Smooth muscle cell (in vitro differentiated cells): ENCODE data around the gene LRRC28. TPM values are rescaled to one million over a fixed set of nuclear protein-coding genes. Genes with fewer than 3 reads are reported as not detected.
A peak's percentile ranks its signal among the peaks of the same experiment; 100 is the strongest.

Experiments
- DNase-seq: peaks from one replicate; lab custom pipeline; 2025; ENCODE audit not compliant: unreplicated experiment; lab: John Stamatoyannopoulos, UW
- H2AFZ ChIP-seq: fragments of 200-600 bp; sonication (generic); 2 replicates; pipeline ENCODE4 v1.6.0; 2016; ENCODE audit warnings: antibody characterized with exemption, low read depth, mild to moderate bottlenecking
- H3F3A ChIP-seq: fragments of 200-600 bp; sonication (generic); 2 replicates; pipeline ENCODE4 v1.6.0; 2017; ENCODE audit warnings: antibody characterized with exemption, low read depth
- H3K27ac ChIP-seq: fragments of 200-600 bp; sonication (generic); 2 replicates; pipeline ENCODE4 v1.5.1; 2016; ENCODE audit warnings: low read depth, mild to moderate bottlenecking
- H3K27me3 ChIP-seq: fragments of 200-600 bp; sonication (generic); 2 replicates; pipeline ENCODE4 v1.6.1; 2016; ENCODE audit warnings: low read depth, mild to moderate bottlenecking
- H3K36me3 ChIP-seq: fragments of 200-600 bp; sonication (generic); 2 replicates; pipeline ENCODE4 v1.5.1; 2016; ENCODE audit warnings: low read depth
- H3K4me1 ChIP-seq: fragments of 200-600 bp; sonication (generic); 2 replicates; pipeline ENCODE4 v1.5.1; 2016; ENCODE audit warnings: low read depth
- H3K4me2 ChIP-seq: fragments of 200-600 bp; sonication (generic); 2 replicates; pipeline ENCODE4 v1.6.0; 2016; ENCODE audit warnings: mild to moderate bottlenecking
- H3K4me3 ChIP-seq: fragments of 200-600 bp; sonication (generic); 2 replicates; pipeline ENCODE4 v1.5.1; 2016; ENCODE audit warnings: mild to moderate bottlenecking
- H3K79me2 ChIP-seq: fragments of 200-600 bp; sonication (generic); 2 replicates; pipeline ENCODE4 v1.6.0; 2016; ENCODE audit warnings: low read depth, mild to moderate bottlenecking
- H3K9ac ChIP-seq: fragments of 200-600 bp; sonication (generic); 2 replicates; pipeline ENCODE4 v1.6.0; 2016; ENCODE audit warnings: low read depth
- H3K9me3 ChIP-seq: fragments of 200-600 bp; sonication (generic); replicated peaks from 2 replicates; pipeline ENCODE4 v1.5.1; 2016; ENCODE audit warnings: low read depth
- H4K20me1 ChIP-seq: fragments of 200-600 bp; sonication (generic); 2 replicates; pipeline ENCODE4 v1.6.0; 2016; ENCODE audit warnings: low read depth
- CTCF ChIP-seq: fragments of 200-600 bp; sonication (generic); IDR thresholded peaks from 2 replicates; pipeline ENCODE4 v1.5.1; 2017; ENCODE audit warnings: borderline replicate concordance, mild to moderate bottlenecking, antibody characterized with exemption; ENCODE audit not compliant: insufficient read depth, poor library complexity, severe bottlenecking
- WGBS: methylation state at CpG from one replicate; pipeline ENCODE4 v1.1.7; 2016; ENCODE audit warnings: low lambda C conversion rate; 5-methylcytosine and 5-hydroxymethylcytosine counted together
- polyA plus RNA-seq: library from polyadenylated mRNA; unstranded; fragments of >200 nt; fragmentation: Nextera tagmentation; extraction: Ambion mirVana; gene quantifications from 2 replicates; pipeline ENCODE4 v1.2.1, GENCODE V29; 2016
- total RNA-seq: library from RNA; depleted of rRNA; stranded (reverse); fragments of >200 nt; gene quantifications from 2 replicates; pipeline ENCODE4 v1.2.3, GENCODE V29; 2014

LRRC28 gene
- total and polyA plus RNA-seq, 2 experiments from 2014 or later, result 26.5 to 28.8 TPM

DNA sequence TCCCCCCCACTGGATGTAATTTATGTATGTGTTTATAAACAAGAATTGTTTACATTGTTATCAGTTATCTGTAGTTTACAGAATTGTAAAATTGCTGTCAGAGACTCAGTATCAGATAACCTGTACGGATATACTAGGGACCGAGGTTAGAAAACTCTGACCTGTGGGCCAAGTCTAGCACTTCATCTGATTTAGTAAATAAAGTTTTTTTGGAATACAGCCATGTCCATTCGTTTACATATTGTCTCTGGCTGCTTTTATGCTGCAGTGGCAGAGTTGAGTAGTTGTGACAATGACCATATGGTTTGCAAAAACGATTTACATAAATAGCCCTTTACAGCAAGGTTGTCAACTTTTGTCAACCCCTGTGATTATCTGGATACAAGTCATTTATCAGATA lies 52.6 kb downstream of the LRRC28 start:
- Histone ChIP-seq H3K9me3 (no peaks in the 10 kb centered on the region), H3K27me3 (no peaks in the 10 kb centered on the region), H3K79me2 (no peaks in the 10 kb centered on the region), H3K4me3 (no peak overlapping the region), H3K27ac (no peak overlapping the region), H3F3A (peaks cover 16% of the 10 kb centered on the region), H3K4me2 (no peak overlapping the region), H3K36me3 (no peaks in the 10 kb centered on the region), H3K9ac (no peak overlapping the region), H4K20me1 (no peaks in the 10 kb centered on the region), H3K4me1 (peaks cover 29% of the 10 kb centered on the region), H2AFZ (no peak overlapping the region)
- DNase-seq, result no peak
- no peak for TF ChIP-seq CTCF
- 66% methylated on average over 4 of the region's 4 CpGs for WGBS

DNA sequence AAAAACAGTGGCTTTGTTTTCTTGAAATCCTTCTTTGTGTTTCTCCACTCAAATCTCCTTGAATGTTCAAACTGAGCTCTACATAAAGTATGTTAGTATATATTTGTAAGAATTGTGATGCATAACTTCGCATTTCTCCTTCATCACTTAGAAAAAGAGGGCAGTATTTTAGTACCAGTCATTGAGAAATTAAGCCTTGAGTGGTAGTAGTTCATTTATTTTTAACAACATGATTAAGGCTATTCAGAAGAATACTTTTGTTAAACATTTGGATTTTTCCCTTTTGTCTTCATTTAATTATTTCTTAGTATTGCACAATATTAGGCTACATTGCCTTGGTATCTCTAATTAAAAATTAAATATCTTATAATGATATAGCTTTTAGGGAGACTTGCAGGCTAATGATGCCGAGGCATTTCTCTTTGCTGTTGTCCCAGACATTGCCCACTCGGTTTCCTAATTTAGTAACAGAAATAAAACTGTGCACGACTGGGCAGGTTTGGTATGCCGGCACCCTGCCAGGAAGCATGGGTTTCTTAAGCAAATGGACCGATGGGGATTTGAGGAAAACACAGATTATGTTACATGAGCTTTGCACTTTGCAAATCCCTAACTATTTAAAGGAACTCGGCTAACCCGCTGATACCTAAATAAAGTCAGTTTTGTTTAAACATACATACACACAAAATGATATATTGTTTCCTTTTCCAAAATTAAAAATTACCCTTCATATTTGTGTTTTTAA lies 54.7 kb downstream of the LRRC28 start:
- no peaks in the 10 kb centered on the region for H3K27me3 ChIP-seq
- H3K27ac ChIP-seq, result peak overlapping the region; percentile 48
- no peaks in the 10 kb centered on the region for H3K79me2 ChIP-seq
- H4K20me1 ChIP-seq, result no peaks in the 10 kb centered on the region
- no peak overlapping the region for H2AFZ ChIP-seq
- no peaks in the 10 kb centered on the region for H3K36me3 ChIP-seq
- no peak for DNase-seq
- TF ChIP-seq CTCF, result no peak
- peak overlapping the region; percentile 52 for H3K4me2 ChIP-seq
- H3K4me3 ChIP-seq, result peak overlapping the region; percentile 27
- H3K9ac ChIP-seq, result no peak overlapping the region
- WGBS, result 23% methylated on average over 8 of the region's 8 CpGs
- H3K4me1 ChIP-seq, result peaks cover 29% of the 10 kb centered on the region
- H3F3A ChIP-seq, result peaks cover 18% of the 10 kb centered on the region
- H3K9me3 ChIP-seq, result no peaks in the 10 kb centered on the region

DNA sequence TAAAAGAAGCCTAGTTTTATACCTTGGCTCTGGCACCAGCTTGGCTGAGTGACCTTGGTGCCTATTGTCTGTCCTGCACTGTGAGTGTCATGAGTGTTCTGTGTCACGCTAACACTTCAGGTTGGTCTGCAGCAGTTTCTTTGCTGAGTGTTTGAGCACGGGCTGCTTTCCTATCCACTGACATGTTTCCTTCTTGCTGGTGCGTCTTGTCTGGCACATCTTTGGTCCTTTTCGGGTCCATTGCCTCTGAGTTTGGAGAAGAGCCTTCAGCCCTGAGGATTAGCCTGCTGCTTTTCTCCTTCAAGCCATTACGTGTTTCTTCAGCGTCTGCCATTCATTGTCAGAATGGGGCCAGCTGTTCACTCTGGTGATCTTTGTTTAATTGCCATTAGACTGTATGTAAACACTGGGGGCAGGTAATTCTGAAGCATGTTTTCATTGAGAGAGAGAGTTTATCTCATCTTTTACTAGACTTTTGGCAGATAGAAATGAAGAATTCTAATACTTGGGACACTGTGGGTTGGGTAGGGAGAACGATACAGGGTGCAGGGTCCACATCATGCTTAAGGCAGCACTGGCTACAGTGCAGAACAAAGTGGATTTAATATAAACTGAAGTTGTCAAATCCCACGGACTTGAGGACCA lies 55.5 kb downstream of the LRRC28 start:
- no peaks in the 10 kb centered on the region for H3K9me3 ChIP-seq
- no peak overlapping the region for H3K9ac ChIP-seq
- peak overlapping the region; percentile 52 for H3K4me2 ChIP-seq
- H4K20me1 ChIP-seq, result no peaks in the 10 kb centered on the region
- no peaks in the 10 kb centered on the region for H3K36me3 ChIP-seq
- no peaks in the 10 kb centered on the region for H3K27me3 ChIP-seq
- WGBS, result 61% methylated on average over 8 of the region's 8 CpGs
- peaks cover 18% of the 10 kb centered on the region for H3F3A ChIP-seq
- H3K4me3 ChIP-seq, result peak overlapping the region; percentile 27
- H2AFZ ChIP-seq, result no peak overlapping the region
- TF ChIP-seq CTCF, result no peak
- DNase-seq, result no peak
- H3K79me2 ChIP-seq, result no peaks in the 10 kb centered on the region
- H3K27ac ChIP-seq, result peak overlapping the region; percentile 48
- H3K4me1 ChIP-seq, result peaks cover 29% of the 10 kb centered on the region
